SK-N-SH treated with all-trans-retinoic acid at 6 μM for 48 hours (cell line): ENCODE measurements around the gene EMC6.

Experiments used
- CREB5 ChIP-seq: fragments of 250-450 bp; sonication (Bioruptor Pico); IDR thresholded peaks from 2 replicates; pipeline ENCODE4 v1.5.1; 2020; ENCODE audit warnings: low read depth, mild to moderate bottlenecking, moderate library complexity
- GLIS3 ChIP-seq: fragments of 250-450 bp; sonication (Bioruptor Pico); IDR thresholded peaks from 2 replicates; pipeline ENCODE4 v1.5.0; 2020; ENCODE audit warnings: mild to moderate bottlenecking, moderate library complexity
- PATZ1 ChIP-seq: fragments of 250-450 bp; sonication (Bioruptor Pico); IDR thresholded peaks from 2 replicates; pipeline ENCODE4 v1.8.0; 2020; ENCODE audit warnings: mild to moderate bottlenecking, moderate library complexity, borderline replicate concordance
- PPARA ChIP-seq: fragments of 250-450 bp; sonication (Bioruptor Pico); IDR thresholded peaks from 2 replicates; pipeline ENCODE4 v1.5.0; 2020; ENCODE audit warnings: mild to moderate bottlenecking, borderline replicate concordance
- TOX ChIP-seq: fragments of 250-450 bp; sonication (Bioruptor Pico); IDR thresholded peaks from 2 replicates; pipeline ENCODE4 v1.8.0; 2021; ENCODE audit warnings: mild to moderate bottlenecking, moderate library complexity, borderline replicate concordance
- TSHZ2 ChIP-seq: fragments of 250-450 bp; sonication (Bioruptor Pico); IDR thresholded peaks from 2 replicates; pipeline ENCODE4 v1.5.0; 2020; ENCODE audit warnings: mild to moderate bottlenecking, moderate library complexity
- ZFP3 ChIP-seq: fragments of 250-450 bp; sonication (Bioruptor Pico); IDR thresholded peaks from 2 replicates; pipeline ENCODE4 v1.5.0; 2020; ENCODE audit warnings: mild to moderate bottlenecking, moderate library complexity

GRCh38 chr17:3678095-3678820, 9.6 kb downstream of the EMC6 start:
- no peak for TF ChIP-seq PATZ1 (CRISPR knock-in tag)
- no peak for TF ChIP-seq TOX (CRISPR knock-in tag)
- TF ChIP-seq ZFP3, result no peak
- no peak for TF ChIP-seq PPARA (CRISPR knock-in tag)
- no peak for TF ChIP-seq CREB5 (CRISPR knock-in tag)
- no peak for TF ChIP-seq GLIS3 (CRISPR knock-in tag)
- no peak for TF ChIP-seq TSHZ2 (CRISPR knock-in tag)
